H9 (cell line): ENCODE results near the gene NPAS3. TPM values are rescaled to one million over a fixed set of nuclear protein-coding genes. Genes with fewer than 3 reads are reported as not detected.

Experiments
- DNase-seq: peaks from one replicate; pipeline ENCODE4 v3.0.0-alpha.2; 2017
- H2AFZ ChIP-seq: one replicate; pipeline ENCODE4 v1.6.1; 2013; ENCODE audit warnings: mild to moderate bottlenecking, low read length, control low read depth, moderate library complexity
- H2AK5ac ChIP-seq: 2 replicates; pipeline ENCODE4 v1.6.1; 2013; ENCODE audit warnings: low read length, control low read depth, mixed read lengths; ENCODE audit not compliant: insufficient read length
- H2BK120ac ChIP-seq: one replicate; pipeline ENCODE4 v1.6.1; 2013; ENCODE audit warnings: low read depth, mild to moderate bottlenecking, low read length, control low read depth, inconsistent platforms; ENCODE audit not compliant: poor library complexity, severe bottlenecking
- H2BK12ac ChIP-seq: 2 replicates; pipeline ENCODE4 v1.6.1; 2013; ENCODE audit warnings: low read length, control low read depth, mixed read lengths, low read depth; ENCODE audit not compliant: insufficient read length
- H2BK15ac ChIP-seq: 2 replicates; pipeline ENCODE4 v1.6.1; 2013; ENCODE audit warnings: low read depth, low read length, control low read depth
- H2BK20ac ChIP-seq: one replicate; pipeline ENCODE4 v1.6.1; 2013; ENCODE audit warnings: low read depth, mild to moderate bottlenecking, low read length, control low read depth, inconsistent platforms; ENCODE audit not compliant: poor library complexity, severe bottlenecking
- H2BK5ac ChIP-seq: 2 replicates; pipeline ENCODE4 v1.6.1; 2013; ENCODE audit warnings: low read length, control low read depth, mixed read lengths; ENCODE audit not compliant: insufficient read length
- H3K14ac ChIP-seq: 2 replicates; pipeline ENCODE4 v1.6.1; 2013; ENCODE audit warnings: low read length, control low read depth; ENCODE audit not compliant: insufficient read depth
- H3K18ac ChIP-seq: 2 replicates; pipeline ENCODE4 v1.6.1; 2013; ENCODE audit warnings: low read depth, mild to moderate bottlenecking, mixed read lengths, low read length, control low read depth; ENCODE audit not compliant: insufficient read length
- H3K23ac ChIP-seq: 2 replicates; pipeline ENCODE4 v1.6.1; 2013; ENCODE audit warnings: low read length, control low read depth, mixed read lengths, low read depth; ENCODE audit not compliant: insufficient read length
- H3K23me2 ChIP-seq: 2 replicates; pipeline ENCODE4 v1.6.1; 2013; ENCODE audit warnings: low read depth, mild to moderate bottlenecking, mixed read lengths, low read length, control low read depth; ENCODE audit not compliant: insufficient read length, poor library complexity, severe bottlenecking
- H3K27ac ChIP-seq: 2 replicates; pipeline ENCODE4 v1.5.1; 2013; ENCODE audit warnings: low read length, control low read depth, mixed read lengths, low read depth; ENCODE audit not compliant: insufficient read length
- H3K27me3 ChIP-seq: 2 replicates; pipeline ENCODE4 v1.6.1; 2013; ENCODE audit warnings: low read length, control low read depth, inconsistent platforms; ENCODE audit not compliant: insufficient read depth
- H3K4ac ChIP-seq: 2 replicates; pipeline ENCODE4 v1.6.1; 2013; ENCODE audit warnings: low read depth, mild to moderate bottlenecking, control low read depth, inconsistent platforms, low read length, moderate library complexity
- H3K4me1 ChIP-seq: 2 replicates; pipeline ENCODE4 v1.6.1; 2013; ENCODE audit warnings: low read length, control low read depth, inconsistent platforms; ENCODE audit not compliant: insufficient read depth
- H3K4me2 ChIP-seq: 2 replicates; pipeline ENCODE4 v1.6.1; 2013; ENCODE audit warnings: low read length, control low read depth, mixed read lengths; ENCODE audit not compliant: insufficient read length, insufficient read depth
- H3K56ac ChIP-seq: 2 replicates; pipeline ENCODE4 v1.6.1; 2013; ENCODE audit warnings: low read depth, mild to moderate bottlenecking, mixed read lengths, low read length, control low read depth; ENCODE audit not compliant: insufficient read length
- H3K79me1 ChIP-seq: 2 replicates; pipeline ENCODE4 v1.6.1; 2013; ENCODE audit warnings: low read depth, mild to moderate bottlenecking, moderate library complexity, low read length, control low read depth, inconsistent platforms; ENCODE audit not compliant: insufficient read depth, poor library complexity, severe bottlenecking
- H3K79me2 ChIP-seq: 2 replicates; pipeline ENCODE4 v1.6.1; 2013; ENCODE audit warnings: low read length, control low read depth, inconsistent platforms; ENCODE audit not compliant: insufficient read depth
- H3K9ac ChIP-seq: 2 replicates; pipeline ENCODE4 v1.6.1; 2013; ENCODE audit warnings: low read length, control low read depth, mixed read lengths; ENCODE audit not compliant: insufficient read length; ENCODE audit errors: extremely low read depth
- H3K9me3 ChIP-seq: one replicate; pipeline ENCODE4 v1.6.1; 2013; ENCODE audit warnings: low read depth, low read length, inconsistent platforms; ENCODE audit not compliant: control insufficient read depth
- H3T11ph ChIP-seq: one replicate; pipeline ENCODE4 v1.6.1; 2013; ENCODE audit warnings: mild to moderate bottlenecking, low read length, control low read depth, inconsistent platforms
- H4K20me1 ChIP-seq: one replicate; pipeline ENCODE4 v1.6.1; 2013; ENCODE audit not compliant: control insufficient read depth, insufficient read length, insufficient read depth
- H4K5ac ChIP-seq: 2 replicates; pipeline ENCODE4 v1.6.1; 2013; ENCODE audit warnings: low read depth, mild to moderate bottlenecking, mixed read lengths, low read length, control low read depth; ENCODE audit not compliant: insufficient read length
- H4K8ac ChIP-seq: replicated peaks from 2 replicates; pipeline ENCODE4 v1.6.1; 2013; ENCODE audit warnings: low read length, control low read depth, mixed read lengths, low read depth; ENCODE audit not compliant: insufficient read length
- H4K91ac ChIP-seq: 2 replicates; pipeline ENCODE4 v1.6.1; 2013; ENCODE audit warnings: low read depth, mild to moderate bottlenecking, moderate library complexity, mixed read lengths, low read length, control low read depth; ENCODE audit not compliant: insufficient read length
- H3K27ac Mint-ChIP-seq, 3 experiments: 2 replicates in 2 of 3; 3 replicates in 1 of 3; pipeline ENCODE4 v1.8.0; 2020 to 2021; ENCODE audit warnings: mixed read lengths in 3 of 3, mild to moderate bottlenecking in 1 of 3, moderate library complexity in 1 of 3
- H3K27me3 Mint-ChIP-seq: 2 replicates; pipeline ENCODE4 v1.8.0; 2021; ENCODE audit warnings: low read depth, mild to moderate bottlenecking, moderate library complexity, mixed read lengths
- H3K36me3 Mint-ChIP-seq, 3 experiments: 2 replicates in 2 of 3; 3 replicates in 1 of 3; pipeline ENCODE4 v1.8.0; 2020 to 2021; ENCODE audit warnings: low read depth in 3 of 3, mixed read lengths in 3 of 3; ENCODE audit not compliant: insufficient read depth in 1 of 3
- H3K4me1 Mint-ChIP-seq, 2 experiments: 2 replicates each; pipeline ENCODE4 v1.8.0; 2020; ENCODE audit warnings: mixed read lengths in 2 of 2
- H3K4me3 Mint-ChIP-seq, 2 experiments: 2 replicates in 1 of 2; 3 replicates in 1 of 2; pipeline ENCODE4 v1.8.0; 2020 to 2021; ENCODE audit warnings: mild to moderate bottlenecking in 2 of 2, mixed read lengths in 2 of 2, moderate library complexity in 1 of 2
- H3K9me3 Mint-ChIP-seq, 2 experiments: 2 replicates in 1 of 2; 3 replicates in 1 of 2; pipeline ENCODE4 v1.8.0; 2020; ENCODE audit warnings: mild to moderate bottlenecking in 2 of 2, mixed read lengths in 2 of 2, moderate library complexity in 1 of 2
- CTCF ChIP-seq: fragments of 200-600 bp; sonication (generic); conservative IDR thresholded peaks from 3 replicates; pipeline ENCODE4 v1.8.0; 2021; ENCODE audit warnings: antibody characterized with exemption, mild to moderate bottlenecking
- WGBS: extraction: QIAGEN DNeasy Blood & Tissue Kit; methylation state at CpG from one replicate; pipeline ENCODE4 v1.1.7; 2013; ENCODE audit warnings: missing lambda C conversion rate, low lambda C conversion rate, mixed read lengths; ENCODE audit not compliant: insufficient read length; ENCODE audit errors: extremely low coverage; 5-methylcytosine and 5-hydroxymethylcytosine counted together
- total RNA-seq: library from RNA; stranded (reverse); gene quantifications from 2 replicates; pipeline ENCODE4 v1.2.1, GENCODE V29; 2021

NPAS3 gene
- total RNA-seq, 1 experiment from 2014 or later, result 0.17 TPM

GRCh38 chr14:33068040-33068439 lies 129.4 kb downstream of the NPAS3 start:
- no peak overlapping the region for H3K23ac ChIP-seq
- no peak overlapping the region for H2BK15ac ChIP-seq
- no peak overlapping the region for H3K18ac ChIP-seq
- no peaks in the 10 kb centered on the region for H3K9me3 Mint-ChIP-seq
- no peaks in the 10 kb centered on the region for H3K9me3 ChIP-seq
- H2AK5ac ChIP-seq, result no peak overlapping the region
- TF ChIP-seq CTCF, result no peak
- no peak overlapping the region for H3K27ac ChIP-seq
- no peak overlapping the region for H3K14ac ChIP-seq
- H3K79me2 ChIP-seq, result no peaks in the 10 kb centered on the region
- no peak overlapping the region for H3K4me3 Mint-ChIP-seq
- H4K5ac ChIP-seq, result no peak overlapping the region
- no peak overlapping the region for H3K4ac ChIP-seq
- H3K27me3 ChIP-seq, result no peaks in the 10 kb centered on the region
- H4K8ac ChIP-seq, result no peak overlapping the region
- no peak overlapping the region for H4K91ac ChIP-seq
- no peak overlapping the region for H2BK20ac ChIP-seq
- H2BK5ac ChIP-seq, result no peak overlapping the region
- H3K23me2 ChIP-seq, result no peaks in the 10 kb centered on the region
- H3K9ac ChIP-seq, result no peak overlapping the region
- no peak overlapping the region for H2BK120ac ChIP-seq
- H3K27ac Mint-ChIP-seq, result no peak overlapping the region
- no peak overlapping the region for H2AFZ ChIP-seq
- no peaks in the 10 kb centered on the region for H3K27me3 Mint-ChIP-seq
- H3K4me1 ChIP-seq, result no peaks in the 10 kb centered on the region
- no peak overlapping the region for H3K56ac ChIP-seq
- no peaks in the 10 kb centered on the region for H3K4me1 Mint-ChIP-seq
- H3K79me1 ChIP-seq, result no peaks in the 10 kb centered on the region
- no peak overlapping the region for H2BK12ac ChIP-seq
- DNase-seq, result no peak
- H3T11ph ChIP-seq, result no peak overlapping the region
- H3K36me3 Mint-ChIP-seq, result no peaks in the 10 kb centered on the region
- WGBS, result no CpG with 5 or more reads among the region's 3 CpGs
- no peak overlapping the region for H3K4me2 ChIP-seq
- no peaks in the 10 kb centered on the region for H4K20me1 ChIP-seq
